ENCODE results near the gene MOB3C.

The MOB3C gene

DNA sequence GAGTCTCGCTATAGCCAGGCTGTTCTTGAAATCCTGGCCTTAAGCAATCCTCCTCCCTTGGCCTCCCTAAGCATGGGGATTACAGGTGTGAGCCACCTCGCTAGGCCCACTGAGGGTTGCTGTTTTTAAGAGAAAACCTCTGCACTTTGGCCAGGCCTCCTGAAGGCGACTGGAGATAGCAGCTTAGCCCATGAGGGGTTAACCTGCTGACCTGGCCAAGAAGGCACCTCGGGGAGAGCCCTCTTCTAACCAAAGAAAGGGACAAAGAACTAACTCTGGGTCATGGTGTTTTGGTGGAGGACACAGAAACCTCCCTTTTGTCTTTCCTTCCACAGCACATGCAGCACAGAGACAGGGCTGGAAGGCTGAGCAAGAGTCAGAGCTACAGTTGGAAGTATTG is 47.5 kb downstream of the MOB3C start:
- Histone ChIP-seq H3K4me3 (ENCODE audit: low read depth, low read length) (no peak overlapping the region), H3K4me1 (no peaks in the 10 kb centered on the region), H3K36me3 (no peaks in the 10 kb centered on the region), H3K27me3 (no peaks in the 10 kb centered on the region), H3K9me3 (no peaks in the 10 kb centered on the region)
- DNase-seq: no peak
- TF ChIP-seq, protein P1, sequence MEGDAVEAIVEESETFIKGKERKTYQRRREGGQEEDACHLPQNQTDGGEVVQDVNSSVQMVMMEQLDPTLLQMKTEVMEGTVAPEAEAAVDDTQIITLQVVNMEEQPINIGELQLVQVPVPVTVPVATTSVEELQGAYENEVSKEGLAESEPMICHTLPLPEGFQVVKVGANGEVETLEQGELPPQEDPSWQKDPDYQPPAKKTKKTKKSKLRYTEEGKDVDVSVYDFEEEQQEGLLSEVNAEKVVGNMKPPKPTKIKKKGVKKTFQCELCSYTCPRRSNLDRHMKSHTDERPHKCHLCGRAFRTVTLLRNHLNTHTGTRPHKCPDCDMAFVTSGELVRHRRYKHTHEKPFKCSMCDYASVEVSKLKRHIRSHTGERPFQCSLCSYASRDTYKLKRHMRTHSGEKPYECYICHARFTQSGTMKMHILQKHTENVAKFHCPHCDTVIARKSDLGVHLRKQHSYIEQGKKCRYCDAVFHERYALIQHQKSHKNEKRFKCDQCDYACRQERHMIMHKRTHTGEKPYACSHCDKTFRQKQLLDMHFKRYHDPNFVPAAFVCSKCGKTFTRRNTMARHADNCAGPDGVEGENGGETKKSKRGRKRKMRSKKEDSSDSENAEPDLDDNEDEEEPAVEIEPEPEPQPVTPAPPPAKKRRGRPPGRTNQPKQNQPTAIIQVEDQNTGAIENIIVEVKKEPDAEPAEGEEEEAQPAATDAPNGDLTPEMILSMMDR (IDR thresholded peaks at IDR 0.05; ENCODE audit: low read depth, low read length): no peak

DNA sequence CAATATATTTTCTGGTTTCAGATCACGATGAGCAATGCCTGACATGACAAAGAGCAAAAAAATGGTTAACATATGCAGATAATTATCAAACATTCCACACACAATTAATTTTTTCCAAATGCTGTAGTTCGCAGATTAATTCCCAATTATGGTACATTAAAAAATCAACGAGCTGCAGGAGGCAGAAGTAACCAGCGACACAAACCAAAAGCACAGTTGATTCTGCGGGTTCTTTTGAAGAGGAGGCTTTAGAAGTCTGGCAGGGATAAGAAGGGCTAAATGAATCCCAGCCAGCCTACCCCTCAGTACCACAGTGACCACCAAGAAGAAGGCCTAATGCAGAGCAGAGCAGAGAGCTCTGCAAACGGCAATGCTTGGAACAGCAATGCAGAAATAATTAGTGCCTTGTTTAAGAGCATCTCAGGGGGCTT is 48.1 kb downstream of the MOB3C start:
- DNase-seq: no peak
- Histone ChIP-seq H3K9me3 (no peaks in the 10 kb centered on the region), H3K27me3 (no peaks in the 10 kb centered on the region), H3K4me1 (no peaks in the 10 kb centered on the region), H3K4me3 (ENCODE audit: low read depth, low read length) (no peak overlapping the region), H3K36me3 (no peaks in the 10 kb centered on the region)
- TF ChIP-seq, protein P1 (IDR thresholded peaks at IDR 0.05; ENCODE audit: low read depth, low read length): no peak

- no peaks in the 10 kb centered on the region for H3K36me3 ChIP-seq
- no peak overlapping the region for H3K4me3 ChIP-seq (ENCODE audit: low read depth, low read length)
- no peaks in the 10 kb centered on the region for H3K27me3 ChIP-seq
- no peak for DNase-seq
- H3K4me1 ChIP-seq: no peaks in the 10 kb centered on the region
- no peaks in the 10 kb centered on the region for H3K9me3 ChIP-seq
- TF ChIP-seq, protein P1 (IDR thresholded peaks at IDR 0.05; ENCODE audit: low read depth, low read length): no peak
Observed at GRCh38 chr1:46563341-46563740, 53.3 kb downstream of the MOB3C start.

- Histone ChIP-seq H3K4me3 (ENCODE audit: low read depth, low read length) (no peak overlapping the region), H3K9me3 (no peaks in the 10 kb centered on the region), H3K4me1 (no peaks in the 10 kb centered on the region), H3K27me3 (no peaks in the 10 kb centered on the region), H3K36me3 (no peaks in the 10 kb centered on the region)
- no peak for DNase-seq
- TF ChIP-seq, protein P1 (IDR thresholded peaks at IDR 0.05; ENCODE audit: low read depth, low read length): no peak
Observed at GRCh38 chr1:46562498-46562897, 54.1 kb downstream of the MOB3C start.

GRCh38 chr1:46558966-46559365 is 57.6 kb downstream of the MOB3C start:
- no peaks in the 10 kb centered on the region for H3K9me3 ChIP-seq
- H3K4me3 ChIP-seq (ENCODE audit: low read depth, low read length): no peak overlapping the region
- no peak for DNase-seq
- H3K27me3 ChIP-seq: no peaks in the 10 kb centered on the region
- H3K36me3 ChIP-seq: no peaks in the 10 kb centered on the region
- H3K4me1 ChIP-seq: no peaks in the 10 kb centered on the region
- TF ChIP-seq, protein P1 (IDR thresholded peaks at IDR 0.05; ENCODE audit: low read depth, low read length): no peak

DNA sequence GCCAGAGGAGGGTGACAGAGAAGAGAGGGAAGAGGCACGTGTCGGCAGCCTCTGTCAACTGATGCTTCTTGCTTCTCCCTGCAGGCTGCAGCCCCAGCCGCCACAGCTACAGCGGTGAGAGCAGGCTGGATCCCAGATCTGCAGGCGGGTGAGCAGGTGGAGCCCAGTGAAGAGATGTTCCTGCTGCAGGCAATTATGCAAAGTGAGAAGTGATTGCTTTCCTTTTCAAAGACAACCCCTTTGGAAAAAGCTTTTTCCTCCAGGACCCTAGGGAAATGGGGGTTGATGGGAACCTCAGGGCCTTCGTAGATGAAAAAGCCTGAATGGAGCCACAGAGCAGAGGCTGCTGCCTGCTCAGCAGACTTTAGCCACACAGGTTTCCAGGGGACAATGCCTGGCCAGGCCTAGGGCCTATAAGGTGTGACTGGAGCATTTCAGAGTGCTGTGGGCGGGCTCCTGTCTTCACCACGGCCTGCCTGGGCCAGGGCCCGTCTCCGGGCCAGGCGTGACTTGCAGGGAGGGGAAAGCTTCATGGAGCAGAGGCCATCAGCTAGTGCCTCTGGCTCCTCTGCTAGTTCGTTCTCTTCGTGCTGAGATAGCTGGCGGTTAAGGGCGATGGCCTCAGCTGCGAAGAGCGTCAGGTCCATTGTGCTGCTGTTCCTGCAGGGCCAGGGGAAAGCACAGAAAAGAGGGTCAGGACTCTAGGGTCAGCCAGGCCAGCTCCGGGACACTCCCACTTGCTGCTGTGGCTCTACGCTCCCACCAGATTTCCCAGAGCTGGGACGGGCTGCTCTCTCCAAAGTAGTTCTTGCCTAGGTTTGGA is 58.3 kb downstream of the MOB3C start:
- no peaks in the 10 kb centered on the region for H3K4me1 ChIP-seq
- DNase-seq: no peak
- TF ChIP-seq, protein P1 (IDR thresholded peaks at IDR 0.05; ENCODE audit: low read depth, low read length): no peak
- H3K4me3 ChIP-seq (ENCODE audit: low read depth, low read length): no peak overlapping the region
- no peaks in the 10 kb centered on the region for H3K36me3 ChIP-seq
- H3K27me3 ChIP-seq: no peaks in the 10 kb centered on the region
- no peaks in the 10 kb centered on the region for H3K9me3 ChIP-seq

Measured in BE2C (cell line).